ENCODE measurements around the gene BCOR.

The BCOR gene

DNA sequence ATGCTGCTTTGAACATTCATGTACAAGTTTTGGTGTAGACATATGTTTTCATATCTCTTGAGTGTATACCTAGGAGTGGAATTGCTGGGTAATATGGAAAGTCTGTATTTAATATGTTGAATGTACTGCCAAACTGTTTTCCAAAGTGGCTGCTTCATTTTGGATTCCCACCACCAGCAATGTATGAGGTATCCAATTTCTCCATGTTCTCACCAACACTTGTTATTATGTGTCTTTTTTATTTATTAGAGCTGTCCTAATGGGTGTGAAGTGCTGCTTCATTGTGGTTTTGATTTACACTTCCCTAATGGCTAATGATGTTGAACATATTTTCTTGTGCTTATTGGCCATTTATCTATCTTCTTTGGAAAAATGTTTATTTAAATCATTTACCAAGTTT is 60.4 kb downstream of the BCOR start:
- in situ Hi-C loops (cut with MboI; ENCODE audit: low sequenced_read_pairs), result no loop called here

DNA sequence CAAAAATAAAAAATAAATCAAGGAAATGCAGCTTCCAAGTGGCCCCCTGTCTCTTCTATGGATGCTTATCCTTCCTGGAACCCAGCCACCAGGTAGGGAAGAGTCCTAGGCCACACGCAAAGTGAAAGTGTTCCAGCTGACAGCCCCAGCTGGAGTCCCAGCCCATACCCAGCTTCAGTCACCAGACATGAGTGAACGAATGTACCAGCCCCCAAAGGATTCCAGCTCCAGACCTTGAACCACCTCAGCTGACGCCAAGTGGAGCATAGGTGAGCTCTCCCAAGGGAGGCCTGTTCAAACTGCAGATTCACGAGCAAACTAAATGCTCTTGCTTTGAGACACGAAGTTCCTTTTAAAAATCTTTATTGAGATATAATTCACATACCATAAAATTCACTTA is 62.0 kb downstream of the BCOR start:
- in situ Hi-C loops (cut with MboI; ENCODE audit: low sequenced_read_pairs), result no loop called here

DNA sequence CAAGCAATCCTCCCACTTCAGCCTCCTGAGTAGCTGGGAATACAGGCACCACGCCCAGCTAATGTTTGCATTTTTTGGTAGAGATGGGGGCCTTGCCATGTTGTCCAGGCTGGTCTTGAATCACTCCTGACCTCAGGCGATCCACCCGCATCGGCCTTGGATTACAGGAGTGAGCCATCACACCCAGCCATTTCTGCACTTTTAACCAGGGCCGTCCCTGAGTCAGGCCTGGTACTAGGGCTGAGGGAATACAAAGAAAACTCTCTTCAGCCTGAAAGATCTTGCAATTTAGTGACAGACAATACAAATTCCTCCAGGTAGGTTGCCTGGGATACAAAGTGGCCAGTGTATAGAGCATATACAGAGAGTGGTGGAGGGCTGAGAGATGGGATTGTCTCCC is 65.8 kb downstream of the BCOR start:
- in situ Hi-C loops (cut with MboI; ENCODE audit: low sequenced_read_pairs), result no loop called here

DNA sequence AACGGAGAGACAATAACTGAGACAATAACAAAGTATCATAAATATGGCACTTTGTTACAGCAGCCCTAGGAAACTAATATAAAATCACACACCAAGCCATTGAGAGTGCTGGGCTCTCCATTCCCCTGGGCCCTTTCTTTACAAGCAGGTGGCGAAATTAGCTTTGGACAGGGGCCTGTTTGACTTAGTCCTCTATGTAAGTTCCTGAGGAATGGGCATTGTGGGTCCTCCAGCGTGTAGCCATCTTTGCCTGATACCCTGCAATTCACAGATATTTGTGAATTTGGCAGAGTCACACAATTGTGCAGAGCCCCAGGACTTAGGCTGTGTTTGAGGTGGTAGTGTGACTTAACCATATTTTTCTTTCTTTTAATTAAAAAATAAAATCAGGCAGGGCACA is 67.6 kb downstream of the BCOR start:
- in situ Hi-C loops (cut with MboI; ENCODE audit: low sequenced_read_pairs), result no loop called here

DNA sequence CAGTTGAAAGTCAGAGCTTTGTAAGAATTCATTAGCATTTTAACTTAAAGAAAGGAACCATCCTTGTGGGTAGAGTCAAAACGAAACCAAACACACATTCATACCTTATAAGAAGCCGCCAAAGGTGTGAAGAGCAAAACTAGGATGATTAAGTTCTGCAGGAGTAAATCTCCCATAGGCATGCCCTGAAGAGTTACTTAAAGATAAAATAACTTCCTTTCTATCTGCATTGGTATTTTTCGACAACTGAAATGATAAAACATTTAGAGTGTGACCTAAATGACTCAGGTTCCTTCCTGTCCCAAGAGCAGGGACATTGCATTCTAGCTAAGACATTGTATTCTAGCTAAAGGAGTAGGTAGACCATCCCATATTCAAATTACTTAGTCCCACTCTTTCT is 75.3 kb downstream of the BCOR start:
- in situ Hi-C loops (cut with MboI; ENCODE audit: low sequenced_read_pairs), result no loop called here

DNA sequence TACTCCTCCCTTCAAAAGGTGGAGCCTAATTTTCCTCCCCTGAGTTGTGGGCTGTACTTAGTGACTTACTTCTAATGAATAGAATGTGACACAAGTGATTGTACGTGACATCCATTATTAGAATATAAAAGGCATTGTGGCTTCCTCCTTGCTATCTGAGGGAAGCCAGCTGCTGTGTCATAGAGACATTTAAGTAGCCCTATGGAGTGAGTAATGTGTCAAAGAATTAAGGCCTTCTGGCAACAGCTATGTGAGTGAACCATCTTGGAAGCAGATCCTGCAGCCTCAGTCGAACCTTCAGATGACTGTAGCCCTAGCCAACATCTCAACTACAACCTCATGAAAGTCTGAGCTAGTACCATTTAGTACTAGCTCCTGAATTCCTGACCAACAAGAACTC is 76.1 kb downstream of the BCOR start:
- in situ Hi-C loops (cut with MboI; ENCODE audit: low sequenced_read_pairs), result no loop called here

DNA sequence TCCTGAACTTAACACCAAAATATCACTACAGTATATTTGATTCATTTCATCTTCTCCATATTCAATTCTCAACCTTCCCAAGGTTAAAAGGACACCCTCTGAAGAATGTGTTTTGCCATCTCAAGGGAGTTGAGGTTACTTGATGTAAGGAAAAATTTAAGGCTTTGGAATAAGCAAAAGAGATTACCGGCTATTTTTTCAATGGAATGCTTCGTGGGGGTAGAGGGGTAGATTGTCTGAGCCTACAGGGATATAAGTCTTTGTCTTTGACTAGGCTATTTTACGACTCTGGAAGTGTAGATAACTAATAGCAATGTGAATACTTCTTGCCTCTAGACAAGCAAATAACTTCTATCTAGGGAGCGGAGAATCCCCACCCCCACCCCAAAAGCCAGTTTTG is 78.2 kb downstream of the BCOR start:
- in situ Hi-C loops (cut with MboI; ENCODE audit: low sequenced_read_pairs), result no loop called here

DNA sequence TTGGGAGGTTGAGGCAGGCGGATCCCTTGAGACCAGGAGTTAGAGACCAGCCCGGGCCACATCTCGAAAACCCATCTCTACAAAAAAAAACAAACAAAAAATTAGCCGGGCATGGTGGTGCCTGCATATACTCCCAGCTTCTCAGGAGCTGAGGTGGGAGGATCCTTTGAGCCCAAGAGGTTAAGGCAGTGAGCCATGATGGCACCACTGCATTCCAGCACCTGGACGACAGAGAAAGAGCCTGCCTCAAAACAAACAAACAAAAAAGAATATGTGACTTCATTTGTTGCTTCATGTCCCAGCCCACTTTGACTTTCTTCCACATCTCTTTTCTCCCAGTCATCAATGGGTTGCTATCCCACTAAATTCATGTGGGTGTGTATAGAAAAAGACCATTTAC is 79.7 kb downstream of the BCOR start:
- in situ Hi-C loops (cut with MboI; ENCODE audit: low sequenced_read_pairs), result no loop called here

DNA sequence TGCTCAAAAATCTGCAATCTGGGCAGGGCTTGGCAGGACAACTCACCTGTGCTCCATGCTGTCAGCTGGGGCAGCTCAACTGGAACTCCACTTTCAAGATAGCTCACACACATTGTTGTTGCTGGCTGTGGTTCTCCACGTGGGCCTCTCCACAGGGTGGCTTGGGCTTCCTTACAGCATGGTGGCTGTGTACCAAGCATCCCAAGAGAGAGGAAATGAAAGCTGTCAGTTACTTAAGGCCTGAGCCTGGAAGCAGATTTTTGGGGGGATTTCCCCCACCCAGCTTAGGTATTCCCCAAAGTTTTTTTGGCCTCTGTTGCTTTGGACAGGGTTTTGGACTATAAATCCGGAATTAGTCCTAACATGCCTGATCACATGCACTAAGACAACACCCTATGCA is 81.0 kb downstream of the BCOR start:
- in situ Hi-C loops (cut with MboI; ENCODE audit: low sequenced_read_pairs), result no loop called here

DNA sequence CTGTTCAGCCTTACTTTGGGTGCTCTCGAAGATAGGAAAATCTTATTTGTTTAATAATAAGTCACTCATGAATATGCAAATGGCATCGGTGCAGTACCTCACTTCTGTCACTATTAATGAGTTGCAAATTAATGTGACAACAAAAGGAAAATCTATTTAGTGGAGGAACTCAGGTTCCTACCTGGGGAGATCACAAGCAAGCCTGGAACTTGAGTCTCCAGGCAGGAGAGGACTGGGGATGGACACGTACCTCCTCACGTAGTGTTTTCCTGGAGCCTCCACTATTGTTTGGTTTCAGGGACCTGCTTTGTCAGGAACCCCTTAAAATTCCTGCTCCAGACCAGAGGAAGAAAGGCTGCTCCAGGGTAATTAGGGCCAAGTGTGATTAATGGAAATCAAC is 82.1 kb downstream of the BCOR start:
- in situ Hi-C loops (cut with MboI; ENCODE audit: low sequenced_read_pairs), result no loop called here

DNA sequence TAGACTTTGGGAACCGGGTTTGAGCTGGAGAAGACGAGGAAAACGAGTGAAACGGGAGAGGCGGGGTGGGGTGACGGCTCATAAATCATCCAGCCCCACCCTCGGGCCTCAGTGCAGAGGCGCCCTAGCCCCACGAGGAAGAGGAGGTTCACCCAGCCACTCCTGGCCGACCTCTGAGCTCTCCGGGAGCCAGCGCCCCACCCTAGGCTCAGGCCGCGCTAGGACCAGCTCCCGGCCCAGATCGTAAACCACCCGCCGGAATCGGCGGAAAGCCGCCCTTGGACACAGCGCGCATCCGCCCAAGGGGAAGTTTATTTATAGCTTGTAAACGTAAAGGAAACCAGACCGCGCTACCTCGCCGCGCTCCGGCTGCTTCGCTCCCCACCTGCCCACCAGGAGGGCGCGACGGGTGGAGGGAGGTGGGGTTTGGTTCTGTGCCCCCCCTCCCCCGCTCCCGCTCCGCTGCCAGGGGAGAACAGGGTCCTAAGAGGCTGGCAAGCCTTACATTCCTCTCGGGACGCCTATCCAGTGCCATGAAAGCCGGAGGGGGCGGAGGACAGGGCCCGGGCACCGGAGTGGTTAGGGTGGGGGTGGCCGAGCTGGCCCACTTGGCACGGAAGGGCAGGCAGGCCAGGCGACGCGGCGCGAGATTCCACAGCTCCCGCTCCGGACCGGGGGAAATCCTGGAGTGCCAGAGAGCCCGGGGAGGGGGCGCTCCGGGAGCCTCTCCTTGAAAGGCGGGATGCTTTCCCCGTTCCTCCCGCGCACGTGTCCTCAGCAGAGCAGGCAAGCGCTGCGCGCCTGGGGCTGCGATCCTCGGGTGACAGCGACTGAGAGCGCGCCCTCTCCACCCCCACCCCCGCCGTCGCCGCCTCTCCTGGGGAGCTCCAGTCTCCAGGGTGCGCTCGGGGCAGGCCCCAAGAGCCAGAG is 84.2 kb downstream of the BCOR start:
- in situ Hi-C loops (cut with MboI; ENCODE audit: low sequenced_read_pairs), result no loop called here

DNA sequence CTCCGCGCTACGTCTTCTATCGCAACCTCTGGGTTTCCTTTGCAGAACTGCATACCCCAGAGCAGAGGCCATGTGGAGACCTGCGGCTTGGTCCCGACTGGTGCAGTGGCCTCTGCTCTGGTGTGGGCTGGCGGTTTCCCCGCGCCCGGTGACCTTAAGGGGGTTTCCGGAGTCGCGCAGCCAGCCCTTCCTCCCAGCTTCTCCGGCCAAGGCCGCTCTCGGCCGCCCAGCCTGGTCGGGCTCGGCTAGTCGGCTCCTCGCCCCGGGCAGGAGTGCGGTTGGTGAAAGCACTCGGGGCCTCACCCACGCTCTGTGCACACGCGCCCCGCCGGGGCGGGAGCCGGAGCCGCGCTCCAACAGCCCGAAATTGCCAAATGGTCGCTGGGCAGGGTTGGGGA is 84.9 kb downstream of the BCOR start:
- in situ Hi-C loops (cut with MboI; ENCODE audit: low sequenced_read_pairs), result no loop called here

DNA sequence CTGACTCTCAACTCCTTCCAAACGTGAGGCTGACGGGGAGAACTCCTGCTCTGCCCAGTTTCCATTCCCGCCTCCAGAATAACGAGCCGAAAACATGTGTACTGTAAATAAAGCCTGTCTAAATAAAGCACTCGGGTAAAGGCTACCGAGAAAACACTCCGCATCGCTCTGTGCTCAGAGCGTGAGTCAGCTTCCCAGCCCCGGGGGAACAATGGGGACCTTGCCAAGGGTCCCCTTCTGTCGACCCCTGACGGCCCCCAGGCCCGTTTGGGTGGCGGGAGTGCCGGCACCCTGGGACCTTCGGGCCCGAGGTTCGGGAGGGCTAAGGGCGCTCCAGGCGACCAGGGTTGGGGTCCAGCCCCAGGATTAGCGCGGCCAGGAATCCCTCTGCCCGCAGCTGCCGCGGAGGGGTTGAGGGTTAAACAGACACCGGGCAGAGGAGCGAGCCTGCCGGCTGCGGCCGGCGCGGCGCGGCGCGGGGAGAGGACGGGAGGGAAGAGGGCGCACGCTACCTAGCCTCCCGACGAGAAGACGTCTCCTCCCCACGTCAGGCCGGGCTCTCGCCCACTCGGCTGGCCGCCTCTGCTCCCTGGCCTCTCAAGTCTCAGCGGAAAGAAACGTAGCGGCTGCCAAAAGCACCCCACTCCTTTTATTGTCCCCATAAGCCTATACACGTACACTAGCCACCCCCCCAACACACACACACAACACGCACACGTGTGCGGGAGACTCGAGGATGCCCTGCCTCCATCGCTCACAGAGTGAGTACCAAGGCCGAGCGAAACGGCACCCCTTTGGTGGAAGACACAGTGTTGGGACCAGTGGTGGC is 85.5 kb downstream of the BCOR start:
- in situ Hi-C loops (cut with MboI; ENCODE audit: low sequenced_read_pairs), result no loop called here

DNA sequence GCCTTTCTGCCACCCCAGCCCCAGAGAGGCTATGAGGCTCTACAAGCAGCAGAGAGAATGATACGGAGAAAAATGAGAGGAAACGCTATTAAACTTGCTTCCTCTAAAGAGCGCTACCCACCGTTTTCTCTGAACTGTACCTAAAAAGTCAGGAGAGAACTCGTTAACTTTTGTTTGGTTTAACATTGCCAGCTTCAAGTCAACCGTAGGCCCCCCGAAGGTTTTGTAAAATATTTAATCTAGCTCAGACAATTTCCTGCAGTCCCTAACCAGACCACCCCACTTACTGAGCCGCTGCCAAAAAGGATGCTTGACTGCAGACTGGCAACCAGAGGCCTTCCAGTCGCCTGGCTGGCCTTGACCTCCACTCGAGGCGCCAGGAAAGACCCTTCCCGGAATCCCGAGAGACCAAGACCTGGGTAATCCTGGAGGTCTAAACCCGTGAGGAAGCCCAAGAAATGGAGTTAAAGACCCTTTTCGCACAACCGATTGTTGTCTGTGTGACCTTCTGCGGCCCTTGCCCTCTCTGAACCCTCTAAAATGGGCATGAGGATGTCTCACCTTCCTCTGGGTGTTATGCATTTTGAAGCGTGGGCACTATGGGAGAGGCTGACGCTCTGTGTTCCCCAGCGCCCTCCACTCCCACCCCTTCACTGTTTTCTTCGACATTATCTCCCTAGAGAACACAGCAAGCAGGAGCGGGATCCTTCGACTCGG is 86.3 kb downstream of the BCOR start:
- in situ Hi-C loops (cut with MboI; ENCODE audit: low sequenced_read_pairs), result no loop called here

DNA sequence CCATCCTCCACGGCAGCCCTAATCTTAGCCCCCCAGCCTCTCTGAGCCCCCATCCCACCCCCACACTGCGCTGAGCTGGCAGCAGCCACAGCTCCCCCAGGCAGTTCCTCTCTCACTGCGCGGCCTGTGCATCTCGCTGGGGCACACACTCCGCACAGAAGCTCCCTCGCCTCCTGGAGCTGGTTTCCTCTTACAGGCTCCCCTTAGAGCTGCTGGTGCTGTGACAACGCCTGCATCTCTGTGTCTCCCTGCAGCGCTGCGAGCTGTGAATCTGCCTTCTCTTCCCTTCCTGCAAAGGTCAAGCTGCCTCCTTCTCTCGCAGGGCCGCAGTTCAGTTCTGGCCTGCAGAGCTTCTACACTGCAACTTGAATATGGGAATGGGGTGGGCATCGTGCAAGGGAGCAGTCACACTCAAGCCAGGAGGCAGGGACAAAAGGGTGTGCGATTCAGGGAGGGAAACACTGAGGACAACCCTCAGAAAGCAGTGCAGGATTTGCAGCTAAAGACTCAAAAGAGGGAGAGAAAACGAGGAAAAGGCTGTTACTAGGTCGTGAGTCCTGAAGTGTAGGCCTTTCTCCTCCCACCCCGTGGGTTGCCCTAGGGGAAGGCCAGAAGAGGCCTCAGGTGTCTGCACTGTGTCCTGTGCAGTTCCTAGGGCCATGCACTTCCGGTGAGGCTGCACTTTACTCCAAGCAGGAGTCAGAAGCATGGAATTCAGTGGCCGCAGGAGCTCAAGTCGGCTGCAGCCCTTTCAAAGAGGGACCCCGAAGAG is 87.0 kb downstream of the BCOR start:
- in situ Hi-C loops (cut with MboI; ENCODE audit: low sequenced_read_pairs), result no loop called here

DNA sequence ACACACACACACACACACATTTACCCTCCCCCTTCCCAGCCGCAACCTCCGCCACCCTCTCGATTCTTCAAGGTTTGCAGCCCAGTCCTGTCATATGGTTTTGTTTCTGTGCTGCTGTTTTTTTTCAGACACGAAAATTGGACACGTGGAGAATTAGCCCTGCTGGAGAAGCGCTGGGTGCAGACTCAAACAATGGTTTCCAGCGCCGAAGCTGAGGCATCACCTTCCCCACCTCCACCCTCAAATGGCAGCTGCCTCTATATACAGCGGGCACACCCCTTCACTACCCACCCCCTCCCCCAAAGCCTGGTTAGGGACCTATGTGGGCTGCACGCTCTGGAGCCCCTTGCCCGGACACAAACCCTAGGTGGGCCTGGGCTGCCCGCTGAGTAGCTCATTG is 87.9 kb downstream of the BCOR start:
- in situ Hi-C loops (cut with MboI; ENCODE audit: low sequenced_read_pairs), result no loop called here

DNA sequence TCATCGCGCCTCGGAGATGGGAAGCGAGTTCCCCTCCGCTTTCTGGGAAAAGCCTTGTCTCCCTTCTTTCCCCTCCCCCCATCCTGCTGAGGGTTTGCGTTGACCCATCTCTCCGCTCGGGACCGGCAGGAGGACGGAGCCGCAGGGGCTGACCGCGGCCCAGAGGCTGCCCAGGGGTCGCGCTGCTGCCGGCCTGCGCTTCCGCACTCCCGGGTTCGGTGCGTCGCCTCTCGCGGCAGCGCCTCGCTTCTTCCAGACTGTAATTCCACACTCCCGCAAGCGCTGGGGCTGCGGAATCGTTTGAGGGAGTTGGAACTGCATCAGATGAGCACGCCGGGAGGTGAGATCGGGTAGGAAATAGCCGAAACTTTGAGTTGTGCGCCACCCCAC is 88.3 kb downstream of the BCOR start:
- in situ Hi-C loops (cut with MboI; ENCODE audit: low sequenced_read_pairs), result no loop called here

DNA sequence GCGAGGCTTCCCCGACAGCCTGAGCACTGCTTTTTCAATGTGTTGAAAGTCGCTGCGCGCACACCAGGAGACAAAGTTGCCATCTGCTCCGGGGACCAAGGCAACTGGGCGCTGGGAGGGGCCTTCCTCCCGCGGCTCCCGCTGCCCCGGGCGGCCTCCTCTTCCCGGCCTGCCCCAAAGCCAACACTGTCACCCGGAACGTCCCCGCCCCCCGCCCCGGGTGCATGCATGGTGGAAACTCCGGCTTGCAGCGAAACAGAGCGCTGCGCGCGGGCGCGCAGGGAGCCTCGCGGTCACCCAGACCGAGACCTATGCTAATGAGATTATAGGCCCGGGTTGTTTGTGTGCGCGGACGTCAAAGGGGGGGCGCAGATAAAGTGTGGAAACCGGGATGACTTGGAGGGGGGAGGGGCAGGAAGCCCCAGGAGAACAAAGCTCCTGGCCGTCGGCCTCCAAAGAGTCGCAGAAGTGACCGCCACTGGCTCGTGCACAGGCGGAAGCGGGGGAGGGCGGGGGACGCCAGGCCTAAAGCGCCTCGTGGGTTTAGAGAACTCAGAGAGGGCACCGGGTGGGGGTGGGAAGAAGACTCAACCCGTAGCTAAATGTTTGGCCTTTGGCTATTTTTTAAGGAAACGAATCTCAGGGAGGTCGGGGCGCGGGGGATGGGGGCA is 88.8 kb downstream of the BCOR start:
- in situ Hi-C loops (cut with MboI; ENCODE audit: low sequenced_read_pairs), result no loop called here

DNA sequence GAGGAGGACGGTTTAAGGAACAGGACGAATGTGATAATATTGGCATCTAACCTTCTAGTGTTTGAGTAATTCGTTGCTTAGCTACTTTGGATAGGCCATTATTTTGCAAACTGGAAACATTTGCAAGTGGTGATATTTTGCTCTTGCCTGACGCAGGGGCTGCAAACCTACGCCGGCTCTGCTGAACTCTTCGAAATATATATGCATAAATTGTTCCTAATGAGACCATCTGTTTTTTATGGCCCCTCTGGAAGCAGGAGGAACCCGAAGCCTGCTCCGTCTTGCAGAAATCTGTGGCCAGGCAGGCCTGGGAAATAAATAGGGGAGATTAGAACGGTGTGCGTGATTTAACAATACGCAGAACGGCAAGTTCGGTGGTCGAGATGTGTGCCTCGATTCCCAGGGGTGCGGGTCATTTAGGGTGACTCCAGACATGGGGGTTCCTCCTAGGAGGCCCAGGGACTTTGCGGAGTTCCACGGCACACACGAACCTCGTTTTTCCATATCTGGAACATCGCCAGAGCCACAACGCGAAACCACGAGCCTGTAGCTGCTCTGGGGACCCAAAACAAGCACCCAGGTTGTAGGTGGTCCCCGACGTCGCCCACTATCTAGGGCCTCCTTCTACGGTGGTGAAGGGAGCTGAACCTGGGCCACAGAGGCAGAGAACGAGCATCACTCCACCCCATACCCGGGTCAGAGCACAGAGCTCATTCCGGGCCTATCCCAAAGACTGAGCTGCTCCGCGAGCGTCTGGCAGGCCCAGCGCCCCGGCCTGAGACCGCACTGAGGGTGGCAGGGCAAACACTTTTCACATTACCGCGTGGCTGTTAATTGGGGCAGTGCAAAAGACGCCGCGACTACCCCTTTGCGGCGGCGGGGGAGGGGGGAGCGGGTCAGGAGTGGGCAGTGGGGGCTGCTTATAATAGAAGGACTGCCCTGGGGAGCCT is 89.7 kb downstream of the BCOR start:
- in situ Hi-C loops (cut with MboI; ENCODE audit: low sequenced_read_pairs), result no loop called here

Data from hTERT RPE-1 (cell line).